Measurements from ENCODE around the gene SLC5A10. TPM values are rescaled to one million over a fixed set of nuclear protein-coding genes. Genes with fewer than 3 reads are reported as not detected.

SLC5A10 gene
- total RNA-seq, 1 experiment from 2014 or later = not detected

DNA sequence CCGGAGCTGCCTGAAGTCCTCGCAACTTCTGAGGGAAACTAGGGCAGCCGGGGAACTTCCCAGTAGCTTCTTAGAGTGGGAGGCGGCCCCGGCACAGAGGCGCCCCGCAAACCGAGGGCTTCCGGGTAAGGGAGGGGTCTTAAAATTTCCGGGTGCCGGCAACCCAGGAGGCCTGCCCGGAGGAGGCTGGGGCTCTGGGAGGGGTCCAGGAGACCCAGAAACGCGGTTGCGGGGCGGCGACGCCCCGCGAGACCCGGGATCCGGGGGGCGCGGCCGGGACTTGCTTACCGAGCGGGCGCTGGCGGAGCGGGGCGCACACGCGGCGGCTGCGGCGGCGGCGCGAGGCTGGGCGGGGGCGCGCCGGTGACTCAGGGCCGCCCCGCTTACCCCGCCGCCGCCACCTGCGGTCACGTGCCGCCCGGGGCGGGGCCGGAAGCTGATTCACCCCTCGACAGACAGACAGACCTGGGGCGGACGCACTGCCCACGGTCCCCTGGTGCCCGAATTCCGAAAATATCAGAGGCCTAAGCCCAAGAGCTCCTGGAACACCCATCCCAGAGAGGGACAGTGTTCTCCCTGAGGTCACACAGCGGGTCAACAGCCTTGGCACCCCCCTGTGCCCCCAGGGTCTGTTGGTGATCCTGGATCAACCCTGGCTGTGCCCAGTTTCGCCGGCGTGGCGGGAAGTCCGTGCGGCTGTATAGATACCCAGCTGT lies 52.6 kb downstream of the SLC5A10 start, which contains the start of gene FAM83G:
Gene FAM83G (minus strand): TSS at position 344 of the 716 bp plus-strand sequence. CDS start 723 bp downstream, outside the sequence.
- Histone ChIP-seq H2BK12ac (ENCODE audit: insufficient read length, low read depth, low read length) (no peak within 1 kb of the TSS), H3K4ac (ENCODE audit: low read depth, low read length) (no peak within 1 kb of the TSS), H2AK5ac (ENCODE audit: insufficient read length, low read length) (no peak within 1 kb of the TSS), H3K56ac (ENCODE audit: insufficient read length, low read depth, low read length) (no peak within 1 kb of the TSS), H3K23ac (ENCODE audit: insufficient read length, low read depth, low read length) (no peak within 1 kb of the TSS), H3K4me1 (ENCODE audit: insufficient read depth, low read length) (no peaks in the 10 kb centered on the region; the same call in 1 of the 2 replicates), H4K20me1 (ENCODE audit: control insufficient read depth, insufficient read depth, insufficient read length) (no peaks in the 10 kb centered on the region), H3K27me3 (ENCODE audit: insufficient read depth, low read length) (no peaks in the 10 kb centered on the region), H3K4me2 (ENCODE audit: insufficient read depth, insufficient read length, low read length) (peak within 1 kb of the TSS; percentile 77), H4K5ac (ENCODE audit: insufficient read length, low read depth, low read length) (no peak within 1 kb of the TSS), H3K23me2 (ENCODE audit: insufficient read length, low read depth, low read length, poor library complexity, severe bottlenecking) (peaks cover 12% of the 10 kb centered on the region), H2BK120ac (ENCODE audit: low read depth, low read length, poor library complexity, severe bottlenecking) (no peak within 1 kb of the TSS), H3K27ac (ENCODE audit: insufficient read length, low read depth, low read length) (no peak within 1 kb of the TSS), H4K91ac (ENCODE audit: insufficient read length, low read depth, low read length) (no peak within 1 kb of the TSS), H2BK5ac (ENCODE audit: insufficient read length, low read length) (no peak within 1 kb of the TSS), H2AFZ (ENCODE audit: low read length) (no peak within 1 kb of the TSS), H3T11ph (ENCODE audit: low read length) (no peak within 1 kb of the TSS), H3K79me2 (ENCODE audit: insufficient read depth, low read length) (peaks cover 4% of the 10 kb centered on the region; the same call in 1 of the 2 replicates), H3K9me3 (ENCODE audit: control insufficient read depth, low read depth, low read length) (no peaks in the 10 kb centered on the region), H3K9ac (ENCODE audit: extremely low read depth, insufficient read length, low read length) (peak within 1 kb of the TSS; percentile 55), H4K8ac (replicated peaks; ENCODE audit: insufficient read length, low read depth, low read length) (no peak within 1 kb of the TSS), H2BK20ac (ENCODE audit: low read depth, low read length, poor library complexity, severe bottlenecking) (no peak within 1 kb of the TSS), H3K18ac (ENCODE audit: insufficient read length, low read depth, low read length) (peak within 1 kb of the TSS; percentile 43), H3K14ac (ENCODE audit: insufficient read depth, low read length) (peak within 1 kb of the TSS; percentile 70), H3K79me1 (ENCODE audit: insufficient read depth, low read depth, low read length, poor library complexity, severe bottlenecking) (peaks cover 9% of the 10 kb centered on the region), H2BK15ac (ENCODE audit: low read depth, low read length) (no peak within 1 kb of the TSS)
- Mint-ChIP-seq H3K4me3 (peak within 1 kb of the TSS; percentile 93 to 96), H3K36me3 (ENCODE audit: insufficient read depth in 1 of 3, low read depth in 3 of 3) (peaks cover 0 to 29% (median 21%) of the 10 kb centered on the region in 3 experiments; a peak in 6 of 7 replicates), H3K9me3 (peaks cover 3 to 8% of the 10 kb centered on the region in 2 experiments; a peak in 4 of 5 replicates), H3K4me1 (peaks cover 16 to 24% of the 10 kb centered on the region in 2 experiments), H3K27me3 (ENCODE audit: low read depth) (peaks cover 4% of the 10 kb centered on the region; the same call in 1 of the 2 replicates), H3K27ac (peak within 1 kb of the TSS in 2 of 3 experiments; percentile 94 to 98; a peak in 3 of 7 replicates)
- WGBS (ENCODE audit: extremely low coverage, insufficient read length, low lambda C conversion rate) = no CpG with 5 or more reads among the region's 67 CpGs
- peak; percentile 86 for DNase-seq
- TF ChIP-seq, protein P1, sequence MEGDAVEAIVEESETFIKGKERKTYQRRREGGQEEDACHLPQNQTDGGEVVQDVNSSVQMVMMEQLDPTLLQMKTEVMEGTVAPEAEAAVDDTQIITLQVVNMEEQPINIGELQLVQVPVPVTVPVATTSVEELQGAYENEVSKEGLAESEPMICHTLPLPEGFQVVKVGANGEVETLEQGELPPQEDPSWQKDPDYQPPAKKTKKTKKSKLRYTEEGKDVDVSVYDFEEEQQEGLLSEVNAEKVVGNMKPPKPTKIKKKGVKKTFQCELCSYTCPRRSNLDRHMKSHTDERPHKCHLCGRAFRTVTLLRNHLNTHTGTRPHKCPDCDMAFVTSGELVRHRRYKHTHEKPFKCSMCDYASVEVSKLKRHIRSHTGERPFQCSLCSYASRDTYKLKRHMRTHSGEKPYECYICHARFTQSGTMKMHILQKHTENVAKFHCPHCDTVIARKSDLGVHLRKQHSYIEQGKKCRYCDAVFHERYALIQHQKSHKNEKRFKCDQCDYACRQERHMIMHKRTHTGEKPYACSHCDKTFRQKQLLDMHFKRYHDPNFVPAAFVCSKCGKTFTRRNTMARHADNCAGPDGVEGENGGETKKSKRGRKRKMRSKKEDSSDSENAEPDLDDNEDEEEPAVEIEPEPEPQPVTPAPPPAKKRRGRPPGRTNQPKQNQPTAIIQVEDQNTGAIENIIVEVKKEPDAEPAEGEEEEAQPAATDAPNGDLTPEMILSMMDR (conservative IDR thresholded peaks at IDR 0.05) = no peak
